ENCODE results near the gene BTBD7. TPM values are rescaled to one million over a fixed set of nuclear protein-coding genes. Genes with fewer than 3 reads are reported as not detected.

BTBD7 gene, protein sequence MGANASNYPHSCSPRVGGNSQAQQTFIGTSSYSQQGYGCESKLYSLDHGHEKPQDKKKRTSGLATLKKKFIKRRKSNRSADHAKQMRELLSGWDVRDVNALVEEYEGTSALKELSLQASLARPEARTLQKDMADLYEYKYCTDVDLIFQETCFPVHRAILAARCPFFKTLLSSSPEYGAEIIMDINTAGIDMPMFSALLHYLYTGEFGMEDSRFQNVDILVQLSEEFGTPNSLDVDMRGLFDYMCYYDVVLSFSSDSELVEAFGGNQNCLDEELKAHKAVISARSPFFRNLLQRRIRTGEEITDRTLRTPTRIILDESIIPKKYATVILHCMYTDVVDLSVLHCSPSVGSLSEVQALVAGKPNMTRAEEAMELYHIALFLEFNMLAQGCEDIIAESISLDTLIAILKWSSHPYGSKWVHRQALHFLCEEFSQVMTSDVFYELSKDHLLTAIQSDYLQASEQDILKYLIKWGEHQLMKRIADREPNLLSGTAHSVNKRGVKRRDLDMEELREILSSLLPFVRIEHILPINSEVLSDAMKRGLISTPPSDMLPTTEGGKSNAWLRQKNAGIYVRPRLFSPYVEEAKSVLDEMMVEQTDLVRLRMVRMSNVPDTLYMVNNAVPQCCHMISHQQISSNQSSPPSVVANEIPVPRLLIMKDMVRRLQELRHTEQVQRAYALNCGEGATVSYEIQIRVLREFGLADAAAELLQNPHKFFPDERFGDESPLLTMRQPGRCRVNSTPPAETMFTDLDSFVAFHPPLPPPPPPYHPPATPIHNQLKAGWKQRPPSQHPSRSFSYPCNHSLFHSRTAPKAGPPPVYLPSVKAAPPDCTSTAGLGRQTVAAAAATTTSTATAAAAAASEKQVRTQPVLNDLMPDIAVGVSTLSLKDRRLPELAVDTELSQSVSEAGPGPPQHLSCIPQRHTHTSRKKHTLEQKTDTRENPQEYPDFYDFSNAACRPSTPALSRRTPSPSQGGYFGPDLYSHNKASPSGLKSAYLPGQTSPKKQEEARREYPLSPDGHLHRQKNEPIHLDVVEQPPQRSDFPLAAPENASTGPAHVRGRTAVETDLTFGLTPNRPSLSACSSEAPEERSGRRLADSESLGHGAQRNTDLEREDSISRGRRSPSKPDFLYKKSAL
- total RNA-seq (2022; extraction: Qiagen RNA extraction) = 9.7 to 12.6 TPM (median 11.9 TPM) in 5 replicates

DNA sequence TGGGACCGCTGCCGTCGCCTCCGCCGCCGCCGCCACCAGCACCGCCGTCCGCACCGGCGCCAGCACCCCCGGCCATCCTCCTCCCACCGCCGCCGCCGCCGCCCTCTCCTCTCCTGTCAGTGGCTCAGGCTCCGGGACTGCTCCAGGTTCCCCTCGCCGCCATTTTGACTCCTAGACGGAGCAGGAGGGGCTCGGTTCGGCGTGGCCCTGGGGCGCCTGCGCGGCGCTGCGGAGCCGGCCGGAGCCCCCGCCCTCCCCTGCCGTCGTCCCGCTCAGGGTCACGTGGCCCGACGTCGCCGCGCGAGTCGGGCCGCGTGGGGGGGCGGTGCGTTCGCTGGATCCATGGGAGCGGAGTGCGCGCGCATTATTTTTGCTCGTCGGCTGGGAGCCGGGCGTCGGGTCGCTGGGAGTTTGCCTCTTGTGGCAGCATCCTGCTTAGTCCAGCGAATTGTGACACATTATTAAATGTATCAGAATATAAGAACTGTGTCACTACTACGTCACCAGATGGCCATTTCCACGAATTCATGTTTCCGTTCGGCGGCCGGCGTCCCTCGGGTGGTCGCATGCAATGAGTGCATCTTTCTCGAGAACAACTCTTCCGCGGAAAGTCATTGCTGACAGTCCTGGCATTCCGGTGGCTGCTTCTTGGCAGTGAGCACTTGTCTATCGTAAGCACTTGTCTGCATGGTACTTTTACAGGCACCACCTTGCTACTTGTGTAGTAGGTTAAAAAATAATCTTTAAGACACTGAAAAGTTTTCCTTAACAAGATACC is at the start of gene BTBD7:
BTBD7 (minus strand) TSS at position 184 of the 778 bp plus-strand sequence. CDS start 36,985 bp downstream, outside the sequence.

DNA sequence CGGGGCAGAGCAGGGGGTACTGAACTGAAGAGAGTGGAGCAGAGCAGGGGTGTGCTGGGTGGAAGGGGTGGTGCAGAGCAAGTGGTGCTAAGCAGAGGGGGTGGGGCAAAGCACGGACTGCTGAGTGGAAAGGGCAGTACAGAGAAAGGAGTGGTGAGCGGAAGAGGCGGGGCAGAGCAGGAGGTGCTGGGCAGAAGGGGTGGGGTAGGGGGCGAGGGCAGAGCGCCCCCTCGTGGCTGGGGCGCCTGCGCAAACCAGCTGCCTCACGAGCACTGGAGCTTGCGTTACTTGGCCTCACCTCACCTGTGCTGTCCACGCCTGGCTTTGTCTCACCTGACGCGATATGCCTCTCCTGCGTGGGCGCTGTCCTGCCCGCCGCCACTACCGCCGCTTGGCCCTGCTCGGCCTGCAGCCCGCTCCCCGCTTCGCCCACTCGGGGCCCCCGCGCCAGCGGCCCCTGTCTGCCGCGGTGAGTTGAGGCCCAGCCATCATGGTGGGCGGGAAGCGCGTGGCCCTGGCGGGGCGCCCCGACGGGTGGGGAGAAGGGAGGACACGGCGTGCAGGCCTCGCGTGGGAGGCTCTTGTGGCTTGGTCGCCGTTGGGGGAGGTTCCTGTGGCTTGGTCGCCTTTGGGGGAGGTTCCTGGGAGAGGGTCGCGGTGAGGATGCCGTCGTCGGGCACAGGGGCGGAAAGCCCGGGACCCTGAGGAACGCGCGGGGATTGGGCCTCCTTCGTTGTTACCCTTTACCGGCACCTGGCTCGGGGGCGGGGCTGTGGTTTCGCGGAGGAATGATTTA is 14.3 kb upstream of the BTBD7 start, which contains the start of gene COX8C:
COX8C (plus strand) TSS at position 257 of the 796 bp plus-strand sequence; CDS start at position 344, 87 bp downstream.

DNA sequence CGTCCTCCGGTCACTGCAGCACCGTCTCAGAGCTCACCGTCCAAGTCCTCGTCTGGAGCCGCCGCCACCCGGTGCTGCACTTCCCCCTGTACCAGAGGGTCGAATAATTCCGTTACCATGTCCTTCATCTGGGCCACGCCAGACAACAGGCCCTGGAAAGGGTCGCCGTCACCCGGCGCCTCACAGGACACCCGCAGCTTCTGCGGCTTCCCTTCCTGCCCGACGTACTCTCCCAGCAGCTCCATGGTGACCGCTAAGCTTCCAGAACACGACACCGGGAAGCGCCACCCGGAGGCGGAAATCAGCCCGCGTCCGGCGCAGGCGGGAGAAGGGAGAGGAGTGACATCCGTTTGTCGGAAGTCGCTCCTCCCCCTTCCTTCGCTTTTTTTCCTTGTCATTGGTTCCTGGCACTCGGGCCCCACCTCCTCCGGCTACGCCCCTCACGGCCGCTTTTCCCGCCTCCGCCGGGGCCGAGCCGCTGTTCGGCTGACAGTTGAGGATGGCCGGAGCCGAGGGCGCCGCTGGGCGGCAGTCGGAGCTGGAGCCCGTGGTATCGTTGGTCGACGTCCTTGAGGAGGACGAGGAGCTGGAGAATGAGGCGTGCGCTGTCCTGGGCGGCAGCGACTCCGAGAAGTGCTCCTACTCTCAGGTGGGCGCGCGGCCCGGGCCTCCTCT is 125.9 kb downstream of the BTBD7 start, which contains the start of the genes GON7 and UBR7:
GON7 (minus strand) TSS at position 273 of the 675 bp plus-strand sequence; CDS start at position 245, 28 bp downstream.
UBR7 (plus strand) TSS at position 464 of the 675 bp plus-strand sequence; CDS start at position 500, 36 bp downstream.

Other genes with a start within 250 kb of the BTBD7 start
- gene ITPK1, start 217.1 kb downstream of the BTBD7 start, total RNA-seq (2022; extraction: Qiagen RNA extraction) = 46.1 to 57.9 TPM (median 53.5 TPM) in 5 replicates
- 11.7 to 16.6 TPM (median 12.8 TPM) in 5 replicates for gene MOAP1, start 148.1 kb downstream of the BTBD7 start, total RNA-seq (2022; extraction: Qiagen RNA extraction)
- 34.3 to 41.7 TPM (median 35.4 TPM) in 5 replicates for gene LYSET, start 147.7 kb downstream of the BTBD7 start, total RNA-seq (2022; extraction: Qiagen RNA extraction)
- 13.4 to 17.6 TPM (median 15.1 TPM) in 5 replicates for gene GON7, start 126.0 kb downstream of the BTBD7 start, total RNA-seq (2022; extraction: Qiagen RNA extraction)
- 24.3 to 29.8 TPM (median 25.9 TPM) in 5 replicates for gene UBR7, start 125.8 kb downstream of the BTBD7 start, total RNA-seq (2022; extraction: Qiagen RNA extraction)
- gene COX8C, start 14.1 kb upstream of the BTBD7 start, total RNA-seq (2022; extraction: Qiagen RNA extraction) = not detected in 5 replicates
- 0.01 to 0.02 TPM (median 0.02 TPM) in 4 of 5 replicates, not detected in the other for gene UNC79, start 97.9 kb upstream of the BTBD7 start, total RNA-seq (2022; extraction: Qiagen RNA extraction)